C4-2B (cell line): Measurements from ENCODE around the gene FBXO27.

Experiments used
- ZFX ChIP-seq: fragments of 450-650 bp; IDR thresholded peaks from 2 replicates; pipeline ENCODE4 v1.6.1; 2017
- TF ChIP-seq, protein P1 (sequence below): fragments of 450-650 bp; conservative IDR thresholded peaks from 2 replicates; pipeline ENCODE4 v1.5.1; 2017; ENCODE audit warnings: mild to moderate bottlenecking

DNA sequence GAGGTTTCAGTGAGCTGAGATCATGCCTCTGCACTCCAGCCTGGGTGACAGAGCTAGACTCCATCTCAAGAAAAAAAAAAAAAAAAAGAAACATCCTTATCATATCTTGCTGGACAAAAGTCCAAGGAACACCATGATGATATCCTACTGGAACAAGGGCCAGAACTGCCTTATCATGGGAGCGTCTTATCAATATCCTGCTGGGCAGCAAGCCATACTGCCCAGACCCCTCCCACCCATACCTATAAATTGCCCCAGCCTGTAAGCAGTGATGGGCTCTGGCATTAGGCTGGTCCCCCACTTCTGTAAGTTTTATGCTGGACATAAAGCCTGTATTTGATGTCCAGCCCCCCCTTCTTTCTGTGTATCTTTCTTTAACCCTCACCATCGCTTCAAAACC lies 14.7 kb upstream of the FBXO27 start:
- TF ChIP-seq, protein P1, sequence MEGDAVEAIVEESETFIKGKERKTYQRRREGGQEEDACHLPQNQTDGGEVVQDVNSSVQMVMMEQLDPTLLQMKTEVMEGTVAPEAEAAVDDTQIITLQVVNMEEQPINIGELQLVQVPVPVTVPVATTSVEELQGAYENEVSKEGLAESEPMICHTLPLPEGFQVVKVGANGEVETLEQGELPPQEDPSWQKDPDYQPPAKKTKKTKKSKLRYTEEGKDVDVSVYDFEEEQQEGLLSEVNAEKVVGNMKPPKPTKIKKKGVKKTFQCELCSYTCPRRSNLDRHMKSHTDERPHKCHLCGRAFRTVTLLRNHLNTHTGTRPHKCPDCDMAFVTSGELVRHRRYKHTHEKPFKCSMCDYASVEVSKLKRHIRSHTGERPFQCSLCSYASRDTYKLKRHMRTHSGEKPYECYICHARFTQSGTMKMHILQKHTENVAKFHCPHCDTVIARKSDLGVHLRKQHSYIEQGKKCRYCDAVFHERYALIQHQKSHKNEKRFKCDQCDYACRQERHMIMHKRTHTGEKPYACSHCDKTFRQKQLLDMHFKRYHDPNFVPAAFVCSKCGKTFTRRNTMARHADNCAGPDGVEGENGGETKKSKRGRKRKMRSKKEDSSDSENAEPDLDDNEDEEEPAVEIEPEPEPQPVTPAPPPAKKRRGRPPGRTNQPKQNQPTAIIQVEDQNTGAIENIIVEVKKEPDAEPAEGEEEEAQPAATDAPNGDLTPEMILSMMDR = no peak
- no peak for TF ChIP-seq ZFX
